ENCODE data around the gene ARHGDIA.
"Not testable (repeated sequence)": the region's sequence is repeated elsewhere in the genome, so short reads cannot be mapped to it uniquely, and the experiment has no call there.

ARHGDIA gene

DNA sequence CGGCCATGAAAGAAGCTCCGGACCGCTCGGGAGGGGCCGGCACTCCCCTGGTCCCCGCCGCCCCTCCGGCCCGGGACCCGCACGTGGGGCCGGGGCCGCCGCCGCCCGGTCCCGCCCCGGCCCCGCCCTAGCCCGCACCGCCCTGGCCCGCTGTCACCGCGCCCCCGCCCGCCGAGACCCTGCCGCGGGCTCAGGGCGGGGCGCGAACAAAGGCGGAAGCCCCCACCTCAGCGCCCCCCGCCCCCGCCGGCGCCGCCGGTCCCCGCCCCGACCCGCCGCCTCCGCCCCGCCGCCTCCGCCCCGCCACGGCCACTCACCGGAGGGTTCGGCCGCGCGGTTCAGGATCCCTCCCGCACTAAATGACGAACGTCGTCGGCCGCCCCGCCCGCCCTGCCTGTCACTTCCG lies at the start of gene ARHGDIA:
Gene ARHGDIA, minus strand, starts transcription at position 357 of the 406 bp plus-strand sequence. CDS start 1,407 bp downstream, outside the sequence.
- no peak for DNase-seq (ENCODE audit: low spot score)

DNA sequence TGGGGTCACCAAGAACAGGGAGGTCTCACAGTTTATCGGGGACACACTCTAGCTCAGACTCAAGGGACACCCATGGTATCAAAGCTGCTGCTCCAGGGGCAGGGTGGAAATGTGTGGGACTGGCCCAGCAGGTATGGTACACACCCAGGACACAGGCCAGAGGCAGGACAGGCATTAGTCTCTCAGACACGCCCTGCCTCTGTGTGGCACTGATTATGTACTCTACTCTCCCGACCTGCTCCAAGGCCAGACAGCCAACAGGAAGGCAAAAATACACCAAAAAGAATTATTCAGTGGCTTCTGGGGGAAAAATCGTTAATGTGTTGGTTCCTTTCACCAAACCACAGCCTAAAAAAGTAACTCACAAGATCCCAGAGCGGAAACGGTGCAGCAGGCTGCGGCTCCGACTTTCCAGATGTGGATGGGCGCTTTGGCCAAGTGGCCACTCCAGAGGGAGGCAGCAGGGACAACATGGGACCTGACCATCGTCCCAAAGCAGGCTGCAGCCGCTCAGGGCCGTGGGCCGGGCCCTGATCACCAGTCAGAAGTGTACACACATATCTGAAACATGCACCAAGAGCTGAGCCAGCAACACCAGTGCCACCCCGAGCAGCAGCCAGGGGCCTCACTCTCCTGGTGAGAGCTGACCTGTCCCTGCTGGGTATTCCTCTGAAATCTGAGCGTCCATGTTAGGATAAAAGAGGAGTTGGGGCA lies 47.9 kb upstream of the ARHGDIA start:
- DNase-seq (ENCODE audit: low spot score) = no peak

DNA sequence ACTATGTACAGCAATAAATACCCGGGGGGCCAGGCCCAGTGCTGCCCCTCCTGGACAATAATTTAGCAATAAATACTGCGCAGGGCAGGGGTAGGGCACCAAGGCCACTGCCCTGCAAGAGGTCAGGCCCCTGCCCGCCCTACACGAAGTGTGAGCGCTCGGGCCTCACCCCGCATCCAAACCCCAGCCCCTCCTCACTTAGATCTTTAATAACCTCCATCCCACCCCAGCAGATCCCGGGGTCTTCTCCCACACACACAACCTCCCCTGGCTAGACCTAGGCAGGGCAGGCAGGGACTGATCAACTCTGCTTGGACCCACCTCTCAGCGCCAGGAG lies 47.2 kb upstream of the ARHGDIA start:
- not testable (repeated sequence) for DNase-seq (ENCODE audit: low spot score)

DNA sequence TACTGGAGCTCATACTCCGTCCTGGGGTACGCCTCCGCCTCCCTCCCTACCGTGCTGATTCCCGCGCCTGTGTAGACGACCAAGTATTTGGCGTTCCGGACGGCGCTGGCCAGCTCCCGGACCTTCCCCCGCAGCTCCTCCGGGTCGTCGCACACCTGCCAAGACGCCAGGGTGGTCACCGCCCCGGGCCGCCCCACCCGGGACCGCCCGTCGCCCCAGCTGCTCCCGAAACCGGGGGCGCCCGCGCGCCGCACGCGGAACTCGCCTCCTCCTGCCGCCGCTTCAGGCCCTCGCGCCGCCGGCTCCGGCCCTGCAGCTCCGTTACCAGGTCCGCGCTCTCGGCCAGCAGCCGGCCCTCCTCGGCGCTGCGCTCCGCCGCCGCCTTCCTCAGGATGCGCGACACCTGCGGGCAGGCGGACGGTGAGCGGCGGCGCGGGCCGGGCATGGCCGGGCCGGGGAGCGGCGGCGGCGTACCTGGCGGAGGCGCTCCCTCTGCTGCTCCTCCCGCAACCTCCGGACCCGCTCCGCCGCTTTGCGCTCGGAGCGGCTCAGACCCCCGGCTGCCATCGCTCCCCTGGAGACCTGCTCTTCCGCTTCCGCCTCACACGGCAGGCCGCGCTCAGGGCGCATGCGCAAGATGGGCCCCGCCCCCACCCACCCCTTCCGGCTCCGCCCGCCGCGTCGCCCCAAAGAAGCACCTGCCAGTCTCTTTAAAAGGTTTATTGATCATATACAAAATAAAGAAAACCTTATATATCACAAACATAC lies 46.6 kb upstream of the ARHGDIA start, which contains the start of gene SIRT7:
Gene SIRT7, minus strand, starts transcription at position 612 of the 768 bp plus-strand sequence. Its CDS starts 45 bp downstream, at position 567.
- DNase-seq (ENCODE audit: low spot score) = peak; percentile 90

DNA sequence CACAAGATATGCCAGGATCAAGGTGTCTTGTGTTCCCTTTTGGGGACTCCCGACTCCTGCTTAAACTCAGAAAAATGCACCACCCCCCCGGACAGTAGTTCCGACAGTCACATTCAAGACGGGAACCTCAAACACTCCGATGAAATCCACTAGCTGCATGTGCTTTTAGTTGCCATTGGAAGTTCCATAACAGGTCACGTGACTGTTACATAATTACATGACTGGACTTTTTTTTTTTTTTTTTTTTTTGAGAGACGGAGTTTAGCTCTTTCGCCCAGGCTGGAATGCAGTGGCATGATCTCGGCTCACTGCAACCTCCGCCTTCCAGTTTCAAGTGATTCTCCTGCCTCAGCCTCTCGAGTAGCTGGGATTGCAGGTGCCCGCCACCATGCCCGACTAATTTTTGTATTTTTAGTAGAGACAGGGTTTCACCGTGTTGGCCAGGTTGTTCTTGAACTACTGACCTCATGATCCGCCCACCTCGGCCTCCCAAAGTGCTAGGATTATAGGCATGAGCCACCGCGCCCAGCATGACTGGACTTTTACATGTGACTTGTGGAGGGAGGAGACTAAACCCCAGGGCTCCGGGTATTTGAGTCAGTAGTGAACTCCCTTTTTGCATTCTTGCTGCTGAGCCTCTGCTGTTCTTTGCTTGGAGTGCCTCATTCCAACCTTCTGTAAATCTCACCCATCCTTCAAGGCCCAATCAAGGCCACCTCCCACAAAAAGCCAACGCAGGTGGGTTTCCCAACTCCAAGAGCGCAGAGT lies 45.3 kb upstream of the ARHGDIA start:
- DNase-seq (ENCODE audit: low spot score) = no peak

DNA sequence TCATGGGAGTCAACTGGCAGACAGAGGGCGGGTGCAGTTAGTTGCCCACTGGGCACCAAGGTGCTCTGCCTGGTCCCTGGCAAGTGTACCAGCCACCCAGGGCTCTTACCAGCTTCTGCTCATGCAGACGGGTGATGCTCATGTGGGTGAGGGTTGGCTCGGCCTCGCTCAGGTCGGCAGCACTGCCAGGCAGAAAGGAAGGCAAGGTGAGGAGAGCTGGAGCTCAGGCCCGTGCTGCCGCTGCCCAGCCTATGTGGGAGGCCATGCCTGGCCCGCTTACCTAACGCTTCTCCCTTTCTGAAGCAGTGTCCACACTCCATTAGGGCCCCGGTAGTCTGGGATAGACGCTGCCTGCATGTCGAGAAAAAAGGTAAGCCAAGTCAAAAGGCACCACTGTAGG lies 44.2 kb upstream of the ARHGDIA start:
- no peak for DNase-seq (ENCODE audit: low spot score)

DNA sequence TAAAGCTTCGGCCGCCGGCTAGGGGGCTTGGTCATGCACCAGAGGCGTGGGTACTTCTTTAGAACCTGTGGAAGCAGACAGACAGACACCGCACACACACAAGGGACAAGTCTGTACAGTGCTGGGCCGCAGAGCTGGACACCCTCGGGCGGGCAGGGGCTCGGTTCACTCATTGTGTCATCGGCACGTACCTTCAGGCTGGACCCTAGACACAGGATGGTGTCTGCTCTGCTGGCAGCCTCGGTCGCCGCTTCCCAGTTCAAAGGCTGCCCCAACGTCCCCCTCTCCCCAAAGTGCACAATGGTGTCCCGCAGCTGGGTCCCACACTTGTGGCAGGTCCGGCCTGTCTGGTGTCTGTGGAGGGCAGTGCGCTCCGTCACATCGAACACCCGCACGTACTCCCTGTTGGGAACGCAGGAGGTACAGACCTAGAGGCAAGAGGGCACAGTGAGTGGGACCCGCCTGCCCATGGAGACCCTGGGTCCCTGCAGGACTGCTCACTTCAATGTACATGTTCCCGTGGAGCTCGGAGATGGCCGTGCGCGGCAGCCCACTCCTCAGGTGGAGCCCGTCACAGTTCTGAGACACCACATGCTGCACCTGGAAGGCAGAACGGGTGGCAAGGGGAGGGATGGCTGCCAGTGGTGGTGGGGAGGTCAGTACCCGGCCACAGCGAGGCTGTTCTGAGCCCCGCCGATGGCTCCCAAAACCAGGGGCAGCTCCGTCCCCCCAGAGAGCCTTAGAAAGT lies 43.1 kb upstream of the ARHGDIA start:
- DNase-seq (ENCODE audit: low spot score) = no peak

DNA sequence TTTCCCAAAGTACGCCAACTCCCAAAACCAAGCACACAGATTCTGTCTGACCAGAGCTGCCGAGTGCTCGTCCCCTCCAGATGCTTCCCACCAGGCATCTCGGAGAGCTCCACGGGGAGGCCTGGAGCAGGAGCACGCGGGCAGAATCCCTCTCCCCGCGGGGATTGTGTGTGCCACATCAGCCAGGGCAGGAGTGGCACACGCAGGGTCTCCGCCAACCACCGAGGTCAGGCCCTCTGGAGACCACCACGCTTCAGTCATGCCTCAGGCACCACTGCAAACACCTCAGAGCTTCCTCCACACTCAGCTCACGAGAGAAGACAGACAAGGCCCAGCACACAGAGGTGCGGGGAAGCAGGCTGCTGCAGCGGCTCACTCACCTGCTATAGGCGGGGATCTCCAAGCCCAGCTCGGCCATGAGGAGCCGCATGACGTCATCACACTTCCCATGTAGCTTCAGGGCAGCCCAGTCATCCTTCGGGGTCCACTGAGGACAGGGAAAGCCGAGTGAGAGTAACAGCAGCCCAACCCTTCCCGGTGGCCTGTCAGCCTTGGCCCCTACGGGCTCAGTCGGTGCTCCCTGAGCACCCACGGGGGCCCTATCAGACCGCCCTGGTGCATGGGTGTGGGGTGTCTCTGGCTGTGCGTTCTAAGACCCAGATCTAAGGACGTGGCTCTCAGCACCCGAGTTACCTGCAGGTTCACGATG lies 42.4 kb upstream of the ARHGDIA start:
- DNase-seq (ENCODE audit: low spot score) = no peak

DNA sequence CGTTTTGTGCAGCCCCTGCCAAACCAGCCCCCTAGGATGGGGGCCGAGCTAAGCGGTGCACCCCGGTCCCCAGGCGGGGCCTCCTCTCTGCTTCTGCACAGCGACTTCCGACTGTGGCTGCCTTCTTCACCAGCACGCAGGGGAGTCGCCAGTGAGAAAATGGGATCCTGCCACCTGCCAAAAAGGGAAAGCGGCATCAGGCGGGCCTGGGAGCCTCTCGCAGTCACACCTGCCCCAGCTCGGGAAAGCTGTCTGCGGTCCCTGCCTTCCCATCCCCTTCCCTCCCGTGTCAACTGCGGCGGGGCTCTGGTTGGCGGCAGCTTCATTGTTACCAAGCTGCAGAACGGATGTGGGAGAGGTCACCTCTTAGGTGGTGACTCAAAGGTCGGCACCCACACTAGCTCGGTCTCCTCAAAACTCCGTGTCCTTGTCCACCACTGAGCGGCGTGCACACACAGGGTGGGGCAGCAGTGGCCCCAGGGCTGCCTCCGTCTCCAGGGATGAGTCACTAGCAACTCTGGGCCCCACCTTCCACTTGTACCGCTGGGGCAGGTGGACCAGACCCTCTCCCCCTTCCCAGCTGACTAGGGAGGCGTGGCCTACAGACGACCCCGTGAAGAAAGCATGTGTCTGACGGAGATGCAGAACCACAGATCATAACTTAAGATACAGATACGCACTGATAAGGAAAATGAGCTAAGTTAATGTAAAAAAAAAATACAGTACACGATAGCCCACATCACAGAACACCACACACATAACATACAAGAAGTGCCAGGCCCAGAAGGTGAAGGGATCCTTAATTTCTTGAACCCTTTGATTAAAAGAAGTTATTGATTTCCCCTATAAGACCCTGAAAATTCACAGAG lies 41.5 kb upstream of the ARHGDIA start:
- no peak for DNase-seq (ENCODE audit: low spot score)

DNA sequence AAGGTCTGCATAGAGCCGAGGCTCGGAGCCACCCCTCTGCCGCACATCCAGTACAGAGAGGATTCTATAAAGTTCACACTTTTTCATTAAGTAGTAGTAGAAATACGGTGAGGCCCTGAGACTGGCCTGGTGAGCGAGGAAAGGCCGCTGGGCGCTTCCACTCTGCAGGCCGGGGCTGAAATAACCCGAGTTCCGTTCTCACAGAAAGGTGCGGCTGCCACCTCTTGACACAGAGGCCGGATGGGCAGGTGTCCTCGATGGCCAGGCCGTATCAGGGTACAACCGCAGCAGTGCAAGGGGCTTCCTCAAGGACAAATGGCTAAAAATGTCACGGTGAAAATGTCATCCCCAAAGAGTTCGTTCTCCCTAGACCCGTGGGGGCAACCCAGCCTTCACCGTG lies 40.8 kb upstream of the ARHGDIA start:
- DNase-seq (ENCODE audit: low spot score) = no peak

DNA sequence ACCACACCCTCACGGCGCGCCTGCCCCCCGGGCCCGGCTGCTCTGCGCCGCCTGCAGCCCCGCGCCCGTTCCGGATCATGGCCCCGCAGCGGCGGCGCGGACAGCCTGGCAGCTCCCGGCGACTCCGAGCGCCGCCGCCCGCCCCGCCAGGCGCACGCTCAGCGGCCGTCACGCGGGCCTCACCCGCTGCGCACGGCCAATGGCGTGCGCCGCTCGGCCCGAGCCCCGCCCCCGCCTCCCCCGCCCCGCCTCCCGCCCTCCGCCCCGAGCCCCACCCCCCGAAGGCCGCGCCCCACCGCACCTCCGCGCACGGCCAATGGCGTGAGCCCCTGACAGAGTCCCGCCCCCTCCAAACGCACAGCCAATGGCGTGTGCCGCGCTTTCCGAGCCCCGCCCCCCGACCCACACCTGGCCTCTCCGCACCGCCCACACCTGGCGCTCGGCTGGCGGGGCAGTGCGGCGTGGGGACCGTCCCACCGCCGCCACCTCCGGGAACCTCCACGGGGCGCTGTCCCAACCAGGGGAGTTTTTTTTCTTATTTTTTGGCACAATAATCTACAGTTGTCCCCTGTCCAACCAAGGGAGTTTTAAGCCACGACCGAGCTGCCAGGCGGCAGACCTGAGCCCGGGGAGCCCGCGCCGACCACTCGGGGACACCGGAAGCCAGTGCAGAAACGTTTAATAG lies 40.3 kb upstream of the ARHGDIA start, which contains the start of gene PCYT2:
Gene PCYT2, minus strand, starts transcription at position 123 of the 685 bp plus-strand sequence. Its CDS starts 44 bp downstream, at position 79.
- peak; percentile 96 for DNase-seq (ENCODE audit: low spot score)

DNA sequence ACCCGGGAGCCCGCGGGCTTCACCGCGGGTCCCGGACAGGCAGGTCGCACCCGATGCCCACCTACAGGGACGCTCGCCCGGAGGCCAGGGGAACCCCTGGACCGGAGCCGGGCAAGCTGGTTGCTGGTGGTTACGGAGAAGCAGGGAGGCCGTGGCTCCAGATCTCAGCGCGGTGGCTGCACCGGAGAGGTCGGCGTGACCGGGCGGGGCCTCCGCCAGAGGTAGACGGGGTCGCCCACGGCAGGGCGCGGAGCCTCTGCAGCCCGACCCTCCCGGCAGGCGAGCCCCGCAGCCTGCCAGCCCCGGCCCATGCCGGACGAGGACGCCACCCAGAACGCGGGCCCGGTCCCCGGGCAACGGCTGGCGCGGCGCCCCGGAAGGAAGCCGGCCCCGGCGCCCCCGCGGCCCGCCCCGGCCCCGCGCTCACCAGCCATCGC lies 39.7 kb upstream of the ARHGDIA start:
- DNase-seq (ENCODE audit: low spot score) = no peak

DNA sequence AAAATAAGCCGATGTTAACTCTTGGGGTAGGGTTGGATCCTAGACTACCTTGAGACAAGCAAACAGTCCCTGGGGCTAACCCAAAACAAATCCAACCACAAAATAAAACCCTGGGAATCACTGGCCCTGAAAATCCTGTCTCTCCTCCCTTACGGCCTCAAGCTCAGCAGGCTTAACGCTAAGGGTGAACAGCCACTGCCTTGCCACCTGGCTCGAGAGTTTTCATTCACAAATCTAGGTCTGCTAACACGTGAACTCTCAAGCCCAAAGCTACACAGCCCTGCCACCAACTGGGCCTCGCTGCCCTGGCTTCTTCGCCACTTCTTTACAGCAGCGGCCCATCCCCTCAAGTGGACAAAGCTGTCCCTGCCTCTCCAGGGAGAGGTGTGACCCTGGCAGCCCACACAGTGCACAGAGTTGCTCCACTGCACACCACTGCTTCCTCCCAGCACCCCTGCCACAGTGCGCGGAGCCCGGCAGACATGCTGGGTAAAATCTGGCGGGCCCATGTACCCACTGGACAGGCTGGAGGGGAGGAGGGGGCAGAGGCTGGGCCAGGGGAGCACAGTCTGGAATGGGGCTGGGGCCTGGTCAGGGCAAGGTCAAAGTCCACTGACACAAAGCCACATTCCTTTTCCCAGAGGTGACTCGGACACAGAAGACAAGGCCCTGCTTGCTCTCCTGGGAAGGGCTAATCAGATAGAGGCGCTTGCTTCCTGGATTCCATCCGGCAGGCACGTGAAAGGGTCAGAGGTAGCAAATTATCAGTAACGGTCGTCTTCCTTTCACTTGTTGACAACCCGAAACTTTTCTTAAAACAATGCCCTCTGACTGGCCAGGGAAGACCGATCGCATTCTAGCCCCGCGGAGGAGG lies 39.1 kb upstream of the ARHGDIA start:
- DNase-seq (ENCODE audit: low spot score) = peak; percentile 47

DNA sequence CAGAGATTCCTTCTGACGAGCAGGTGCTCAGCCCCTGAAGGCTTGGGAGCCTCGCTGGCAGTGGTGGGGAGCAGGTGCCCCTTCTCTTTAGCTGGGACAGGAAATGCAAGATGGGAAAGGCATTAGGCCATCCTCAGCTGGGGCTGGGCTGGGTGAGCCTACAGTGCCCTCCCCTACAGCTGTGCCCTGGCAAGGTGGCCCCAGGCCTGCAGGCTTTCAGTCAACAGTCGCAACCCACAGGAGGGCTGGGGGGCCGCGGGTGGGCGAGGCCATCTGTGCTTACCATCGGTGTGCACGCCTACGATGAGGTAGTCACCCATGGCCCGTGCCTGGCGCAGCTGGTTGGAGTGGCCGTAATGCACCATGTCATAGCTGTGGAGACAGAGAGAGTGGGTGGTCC lies 38.1 kb upstream of the ARHGDIA start:
- no peak for DNase-seq (ENCODE audit: low spot score)

DNA sequence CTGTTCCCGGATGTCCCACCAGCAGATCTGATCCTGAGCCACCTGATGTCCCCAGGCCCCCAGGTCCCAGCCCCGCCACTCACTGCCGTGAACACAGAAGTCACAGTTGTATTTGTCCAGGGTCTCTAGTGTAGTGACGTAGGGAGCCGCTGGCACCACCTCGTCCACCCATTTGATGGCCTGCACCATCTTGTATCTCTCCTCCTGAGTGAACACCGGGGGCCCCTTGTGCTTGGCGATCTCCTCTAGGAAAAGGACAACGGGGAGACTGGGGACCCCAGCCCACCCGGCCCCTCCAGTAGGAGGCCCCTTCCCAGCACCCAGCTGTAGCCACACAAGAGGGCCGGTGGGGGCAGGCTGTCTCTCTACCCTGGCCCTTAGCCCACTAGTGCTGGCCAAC lies 37.7 kb upstream of the ARHGDIA start:
- DNase-seq (ENCODE audit: low spot score) = no peak

DNA sequence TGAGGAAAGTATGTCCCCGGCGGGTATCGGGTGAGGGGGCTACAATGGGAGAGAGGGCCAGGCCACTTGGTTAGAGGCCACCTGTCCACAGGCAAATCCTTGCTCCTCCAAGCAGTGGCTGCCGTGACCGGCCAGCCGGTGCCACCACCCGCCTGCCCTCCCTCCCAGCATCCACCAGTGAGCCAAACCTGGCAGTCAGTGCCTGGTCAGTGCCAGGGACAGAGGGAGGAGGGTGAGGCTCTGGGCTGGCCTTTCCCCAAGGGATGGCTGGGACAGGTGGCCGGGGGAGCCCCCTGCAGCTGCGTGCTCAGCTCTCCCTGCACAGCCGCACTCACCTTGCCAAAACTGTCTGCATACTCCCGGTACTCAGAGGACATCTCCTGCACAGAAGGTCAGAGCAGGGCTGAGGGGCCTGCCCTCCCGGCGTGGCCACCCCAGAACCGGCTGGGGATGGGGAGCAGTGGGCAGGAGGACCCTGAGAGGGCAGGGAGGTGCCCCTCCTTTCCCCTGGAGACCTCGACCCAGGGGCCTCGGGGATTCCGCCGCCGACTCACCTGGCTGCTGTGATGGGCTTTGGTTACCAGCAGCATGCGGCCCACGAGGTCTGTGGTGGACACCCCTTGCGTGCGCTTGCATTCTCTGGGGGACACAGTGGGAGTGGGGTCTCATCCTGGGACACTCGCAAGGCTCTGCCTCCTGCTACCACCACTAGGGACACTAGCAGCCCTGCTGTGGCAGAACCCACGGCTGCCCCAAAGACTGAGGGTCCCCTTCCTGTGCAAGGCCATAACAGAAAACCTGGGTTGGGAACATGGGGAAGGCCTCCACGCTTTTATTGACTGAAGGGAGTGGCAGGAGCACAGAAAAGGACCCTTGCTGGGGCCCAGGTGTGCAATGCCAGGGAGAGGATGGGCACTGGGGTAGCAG lies 36.3 kb upstream of the ARHGDIA start:
- DNase-seq (ENCODE audit: low spot score) = no peak

DNA sequence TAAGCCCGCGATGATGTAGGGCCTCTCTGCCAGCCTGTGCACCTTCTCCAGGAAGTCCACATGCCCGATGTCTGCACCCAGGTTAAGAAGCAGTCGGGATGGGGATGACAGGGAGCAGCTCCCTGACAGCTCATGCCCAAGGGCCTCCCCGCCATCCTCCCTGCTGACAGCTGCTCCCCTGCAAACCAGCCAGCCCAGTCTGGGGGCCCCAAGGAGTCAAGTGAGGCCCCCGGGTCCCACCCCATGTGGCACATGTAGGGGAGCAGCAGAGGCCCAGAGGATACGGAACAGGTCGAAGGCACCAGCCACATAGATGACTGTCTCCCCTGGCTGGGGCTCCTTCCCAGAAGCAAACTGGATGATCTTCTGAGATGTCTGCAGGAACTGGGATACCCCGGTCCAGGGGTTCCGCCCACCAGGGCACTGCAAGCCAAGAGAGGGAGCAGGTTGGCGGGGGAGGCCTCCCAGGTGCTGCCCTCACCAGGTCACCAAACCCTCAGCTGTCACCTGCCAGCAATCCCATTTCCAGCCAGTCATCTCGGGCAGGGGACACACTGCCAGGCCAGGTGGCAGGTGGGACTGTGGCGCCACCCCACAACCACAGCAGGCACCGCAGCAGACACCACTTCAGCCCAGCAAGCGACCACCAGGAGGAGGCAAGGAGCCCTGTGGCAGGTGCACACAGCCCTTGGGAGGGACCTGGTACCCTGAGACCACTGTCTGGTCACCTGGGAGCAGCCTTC lies 35.5 kb upstream of the ARHGDIA start:
- no peak for DNase-seq (ENCODE audit: low spot score)

All from COLO829 (cell line).